Heart right ventricle (tissue), 16 donors: Measurements from ENCODE around the gene SLC17A9. TPM values are rescaled to one million over a fixed set of nuclear protein-coding genes. Genes with fewer than 3 reads are reported as not detected.

ENCODE experiments used
- ATAC-seq, 8 donors: fragments of 200-7000 bp; cut with Tn5 transposase; one replicate each; pipeline ENCODE4 v1.9.1; 2020; ENCODE audit warnings: mild to moderate bottlenecking in 8 of 8, moderate library complexity in 8 of 8, moderate number of reproducible peaks in 1 of 8
- DNase-seq, 2 donors: peaks; one replicate each; pipeline ENCODE4 v3.0.0-alpha.2; 2020
- H3K27ac ChIP-seq, 10 donors: fragments of 200-600 bp; sonication (generic) in 2 of 10; one replicate each; pipeline versions ENCODE4 v1.5.0 to v1.8.0; 2020 to 2022; ENCODE audit warnings: mild to moderate bottlenecking in 3 of 10
- H3K27me3 ChIP-seq, 7 donors: fragments of 200-600 bp; one replicate each; pipeline ENCODE4 v1.8.0; 2021 to 2022; ENCODE audit warnings: mild to moderate bottlenecking in 2 of 7
- H3K36me3 ChIP-seq, 9 donors: fragments of 200-600 bp; sonication (generic) in 1 of 9; one replicate each; pipeline versions ENCODE4 v1.5.0 to v1.8.0; 2020 to 2022; ENCODE audit warnings: mild to moderate bottlenecking in 2 of 9
- H3K4me1 ChIP-seq, 9 donors: fragments of 200-600 bp; sonication (generic) in 1 of 9; one replicate each; pipeline versions ENCODE4 v1.5.0 to v1.8.0; 2020 to 2022; ENCODE audit warnings: mild to moderate bottlenecking in 4 of 9
- H3K4me3 ChIP-seq, 10 donors: fragments of 200-600 bp; sonication (generic) in 2 of 10; one replicate each; pipeline versions ENCODE4 v1.5.0 to v1.8.0; 2020 to 2022; ENCODE audit warnings: mild to moderate bottlenecking in 7 of 10, moderate library complexity in 2 of 10
- H3K9me3 ChIP-seq, 11 donors: fragments of 200-600 bp in 10 of 11; sonication (generic) in 2 of 11; one replicate each; pipeline versions ENCODE4 v1.5.0 to v1.8.0; 2013 to 2022; ENCODE audit warnings: mild to moderate bottlenecking in 2 of 11, control low read depth in 1 of 11, moderate library complexity in 1 of 11
- WGBS, 2 donors: extraction: QIAGEN DNeasy Blood & Tissue Kit; methylation state at CpG; one replicate each; pipeline ENCODE4 v1.1.7; 2013; ENCODE audit warnings: inconsistent platforms in 1 of 2; 5-methylcytosine and 5-hydroxymethylcytosine counted together
- intact Hi-C, 10 donors: fragments of 100-400 bp; cut with DNase I; formaldehyde crosslinking; loops; one replicate each; pipeline versions ENCODE4 v1.11.1 to v1.14.2; 2022
- polyA plus RNA-seq, 2 donors: library from polyadenylated mRNA; stranded (reverse); fragments of 200-250 nt; gene quantifications; one replicate each; pipeline ENCODE4 v1.2.3, GENCODE V29; 2013
- total RNA-seq, 10 donors: library from RNA; stranded (reverse); fragmentation: NEBNext Ultra II Directional in 3 of 10; extraction: Animal tissue kit (Norgen Biotek cat#: 25700) in 3 of 10; gene quantifications; one replicate each; pipeline versions ENCODE4 v1.2.1 to v1.2.4, GENCODE V29; 2021 to 2023
- TF ChIP-seq, protein P1 (sequence below), 9 donors: fragments of 200-600 bp; sonication (generic) in 2 of 9; IDR thresholded peaks; one replicate each; pipeline versions ENCODE4 v1.5.0 to v1.8.0; 2021 to 2022; ENCODE audit warnings: antibody characterized with exemption in 9 of 9, mild to moderate bottlenecking in 5 of 9, moderate library complexity in 1 of 9
- donor health status: Arrhythmogenic right ventricular cardiomyopathy.
- donor health status: ischemic (EF 13 %, LVEDD 7.1; RV severe dilation, severe dysfunction).
- donor health status: healthy with polysubstance abuse.
- donor health status: DM: no; HTN: yes; CAD: no.
- donor health status: DM: no; HTN: no; CAD: no.
- donor health status: ischemic (EF 25% LVEDD 6.9; RV normal size, moderate dysfunction).
- donor health status: ischemic (EF 25% LVEDD 5.7; RV mildly dilated, moderate dysfunction).
- donor health status: healthy.
- donor health status: DM: yes; HTN: yes; CAD: no.
- donor health status: Ischemic cardiomyopathy.
- donor health status: ischemic (EF 35%, LVEDD 5.7; RV mildly dilated, moderate dysfunction).
- donor health status: nonischemic (EF 11% LVEDD 7.7; RV severe dilation, severe dysfunction).
- donor health status: DM: yes; HTN: yes; CAD: no.
- donor health status: PGD.
- donor health status: ischemic (EF 29% LVEDD 5.4; RV normal size, mild dysfunction).
- donor health status: nonischemic (EF 23%, LVEDD 6.1; RV moderate dilation, normal function).

SLC17A9 gene
- total and polyA plus RNA-seq, 12 donors, result 0.19 to 8.3 (median 1.0) TPM

DNA sequence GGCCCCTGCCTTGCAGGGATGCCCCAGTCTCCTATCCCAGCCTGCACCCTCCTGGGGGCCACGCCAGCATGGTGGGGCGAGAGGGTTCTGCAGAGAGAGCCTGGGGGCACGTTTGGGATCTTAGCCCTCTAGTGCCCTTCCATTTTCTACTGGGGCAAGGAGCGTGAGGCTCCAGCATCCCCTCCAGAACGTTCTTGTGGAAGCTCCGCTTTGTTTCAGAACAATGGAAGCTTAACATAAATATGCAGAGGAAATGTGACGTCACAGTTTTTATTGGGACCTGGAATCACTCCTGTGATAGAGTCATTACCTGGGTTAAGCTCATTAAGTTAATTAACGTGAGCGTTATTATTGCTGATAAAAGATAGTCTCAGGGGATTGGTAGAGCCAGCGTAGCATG is 34.6 kb downstream of the SLC17A9 start:
- H3K36me3 ChIP-seq, result no peaks in the 10 kb centered on the region
- H3K4me3 ChIP-seq, result no peak overlapping the region
- peaks cover 0 to 10% (median 0%) of the 10 kb centered on the region in 9 donors for H3K4me1 ChIP-seq
- intact Hi-C loops, result no loop called here
- no peak overlapping the region for H3K27ac ChIP-seq
- no peak for DNase-seq
- TF ChIP-seq, protein P1, sequence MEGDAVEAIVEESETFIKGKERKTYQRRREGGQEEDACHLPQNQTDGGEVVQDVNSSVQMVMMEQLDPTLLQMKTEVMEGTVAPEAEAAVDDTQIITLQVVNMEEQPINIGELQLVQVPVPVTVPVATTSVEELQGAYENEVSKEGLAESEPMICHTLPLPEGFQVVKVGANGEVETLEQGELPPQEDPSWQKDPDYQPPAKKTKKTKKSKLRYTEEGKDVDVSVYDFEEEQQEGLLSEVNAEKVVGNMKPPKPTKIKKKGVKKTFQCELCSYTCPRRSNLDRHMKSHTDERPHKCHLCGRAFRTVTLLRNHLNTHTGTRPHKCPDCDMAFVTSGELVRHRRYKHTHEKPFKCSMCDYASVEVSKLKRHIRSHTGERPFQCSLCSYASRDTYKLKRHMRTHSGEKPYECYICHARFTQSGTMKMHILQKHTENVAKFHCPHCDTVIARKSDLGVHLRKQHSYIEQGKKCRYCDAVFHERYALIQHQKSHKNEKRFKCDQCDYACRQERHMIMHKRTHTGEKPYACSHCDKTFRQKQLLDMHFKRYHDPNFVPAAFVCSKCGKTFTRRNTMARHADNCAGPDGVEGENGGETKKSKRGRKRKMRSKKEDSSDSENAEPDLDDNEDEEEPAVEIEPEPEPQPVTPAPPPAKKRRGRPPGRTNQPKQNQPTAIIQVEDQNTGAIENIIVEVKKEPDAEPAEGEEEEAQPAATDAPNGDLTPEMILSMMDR (IDR thresholded peaks at IDR 0.05), result no peak
- peaks cover 0 to 83% (median 56%) of the 10 kb centered on the region in 7 donors for H3K27me3 ChIP-seq
- WGBS, 2 donors, result 46 to 48% methylated on average over 10 of the region's 10 CpGs
- no peaks in the 10 kb centered on the region for H3K9me3 ChIP-seq
- no peak for ATAC-seq

- no peak for DNase-seq
- TF ChIP-seq, protein P1 (IDR thresholded peaks at IDR 0.05), result no peak
- Histone ChIP-seq H3K27ac (no peak overlapping the region), H3K9me3 (no peaks in the 10 kb centered on the region), H3K27me3 (peaks cover 0 to 76% (median 52%) of the 10 kb centered on the region in 7 donors), H3K4me3 (peak overlapping the region in 1 of 10 donors; percentile 29), H3K4me1 (peaks cover 0 to 10% (median 0%) of the 10 kb centered on the region in 9 donors), H3K36me3 (no peaks in the 10 kb centered on the region)
- 62 to 73% methylated on average over 11 of the region's 11 CpGs for WGBS, 2 donors
- ATAC-seq, result no peak
- intact Hi-C loops, result no loop called here
Observed at GRCh38 chr20:62989201-62989601, 36.7 kb downstream of the SLC17A9 start.

- Histone ChIP-seq H3K27ac (no peak overlapping the region), H3K4me3 (no peak overlapping the region), H3K9me3 (no peaks in the 10 kb centered on the region), H3K4me1 (peaks cover 0 to 6% (median 0%) of the 10 kb centered on the region in 9 donors), H3K27me3 (peaks cover 0 to 71% (median 48%) of the 10 kb centered on the region in 7 donors), H3K36me3 (no peaks in the 10 kb centered on the region)
- TF ChIP-seq, protein P1 (IDR thresholded peaks at IDR 0.05), result no peak
- WGBS, 2 donors, result 70% methylated on average over 22 of the region's 22 CpGs
- intact Hi-C loops, result no loop called here
- ATAC-seq (no peak), DNase-seq (no peak)
Observed at GRCh38 chr20:62990306-62990825, 37.9 kb downstream of the SLC17A9 start.

GRCh38 chr20:62991196-62991807 is 38.8 kb downstream of the SLC17A9 start:
- 70 to 71% methylated on average over 13 of the region's 13 CpGs for WGBS, 2 donors
- Histone ChIP-seq H3K4me3 (no peak overlapping the region), H3K9me3 (no peaks in the 10 kb centered on the region), H3K27me3 (peaks cover 0 to 70% (median 50%) of the 10 kb centered on the region in 7 donors), H3K36me3 (no peaks in the 10 kb centered on the region), H3K4me1 (no peaks in the 10 kb centered on the region), H3K27ac (no peak overlapping the region)
- intact Hi-C loops, result no loop called here
- DNase-seq, result no peak
- ATAC-seq, result no peak
- TF ChIP-seq, protein P1 (IDR thresholded peaks at IDR 0.05), result no peak
